HG03354 (cell line): Measurements from ENCODE around the gene NT5M.

Source experiments
- ATAC-seq: cut with Tn5 transposase; IDR thresholded peaks from one replicate; pipeline ENCODE4 v1.9.1; 2021; ENCODE audit warnings: mild to moderate bottlenecking; ENCODE audit not compliant: unreplicated experiment, poor library complexity, severe bottlenecking

The NT5M gene

DNA sequence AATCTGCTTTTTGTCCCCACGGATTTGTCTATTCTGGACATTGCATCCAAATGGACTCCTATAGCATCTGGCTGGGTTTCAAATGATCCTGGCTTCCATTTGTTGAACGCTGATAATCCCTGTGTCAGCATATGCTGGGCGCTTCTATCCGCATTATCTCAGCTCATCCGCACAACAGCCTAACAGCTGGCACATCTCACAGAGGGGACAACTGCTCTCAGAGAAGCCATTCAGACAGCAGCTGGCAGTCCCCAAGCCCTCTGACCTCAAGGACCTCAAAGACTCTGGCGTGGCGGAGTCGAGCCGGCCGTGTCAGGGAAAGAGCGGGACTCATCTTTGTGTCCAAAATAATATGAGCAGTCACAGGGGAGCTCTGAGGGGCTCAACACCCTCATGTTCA lies 82.3 kb downstream of the NT5M start:
- no peak for ATAC-seq

DNA sequence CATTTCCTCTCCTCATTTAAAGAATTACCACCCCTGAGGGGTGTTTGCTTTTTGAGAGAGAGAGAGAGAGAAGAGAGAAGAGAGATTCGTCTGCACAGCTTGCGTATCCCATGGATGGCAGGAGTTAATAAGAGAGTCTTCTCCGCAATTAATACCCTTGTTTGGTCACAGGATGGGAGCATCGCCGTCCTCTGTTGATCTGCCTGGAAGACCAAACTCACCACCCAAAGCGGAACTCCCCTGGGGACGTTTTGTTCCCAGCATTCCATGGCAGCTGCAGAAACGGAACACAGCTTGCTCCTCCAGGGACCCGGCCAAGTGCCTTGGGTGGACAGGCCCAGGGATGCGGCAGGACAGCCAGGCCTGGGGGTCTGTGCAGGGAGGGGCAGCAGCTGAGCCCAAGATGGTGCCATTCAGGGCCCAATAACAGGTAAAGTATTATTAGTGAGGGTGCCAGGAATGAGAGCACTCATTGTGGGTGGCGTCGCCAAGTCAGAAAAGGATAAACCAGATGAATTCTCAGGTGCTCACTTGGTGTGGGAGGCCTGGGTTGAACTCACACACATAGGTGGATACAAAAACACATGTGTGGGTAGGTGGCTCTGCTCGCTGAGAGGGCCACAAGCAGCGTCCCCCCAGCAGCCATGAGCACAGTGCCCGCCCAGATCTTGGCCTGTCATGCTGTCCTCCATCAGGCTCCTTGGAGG lies 83.1 kb downstream of the NT5M start:
- ATAC-seq = no peak

DNA sequence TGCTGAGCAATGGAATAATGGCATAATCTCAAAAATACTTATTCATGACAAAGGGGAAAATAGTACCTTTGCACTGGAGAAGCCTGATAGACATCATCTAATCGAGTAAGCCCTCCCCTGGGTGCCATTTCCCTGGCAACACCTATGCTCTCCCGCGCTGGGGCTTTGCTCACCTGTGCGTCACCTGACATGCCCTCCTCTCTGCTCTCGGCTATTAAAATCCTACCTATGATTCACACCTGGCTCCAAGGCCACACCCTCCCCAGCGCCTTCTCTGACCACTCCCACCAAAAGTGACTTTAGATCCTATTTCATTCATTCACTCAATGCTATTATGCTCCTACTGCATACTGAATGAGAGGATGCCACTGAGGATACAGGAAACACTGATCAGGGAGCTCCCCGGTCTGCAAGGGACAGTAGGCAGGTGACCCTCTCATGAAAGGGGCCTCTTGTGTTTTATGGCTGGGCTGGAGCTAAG lies 83.9 kb downstream of the NT5M start:
- ATAC-seq = no peak

DNA sequence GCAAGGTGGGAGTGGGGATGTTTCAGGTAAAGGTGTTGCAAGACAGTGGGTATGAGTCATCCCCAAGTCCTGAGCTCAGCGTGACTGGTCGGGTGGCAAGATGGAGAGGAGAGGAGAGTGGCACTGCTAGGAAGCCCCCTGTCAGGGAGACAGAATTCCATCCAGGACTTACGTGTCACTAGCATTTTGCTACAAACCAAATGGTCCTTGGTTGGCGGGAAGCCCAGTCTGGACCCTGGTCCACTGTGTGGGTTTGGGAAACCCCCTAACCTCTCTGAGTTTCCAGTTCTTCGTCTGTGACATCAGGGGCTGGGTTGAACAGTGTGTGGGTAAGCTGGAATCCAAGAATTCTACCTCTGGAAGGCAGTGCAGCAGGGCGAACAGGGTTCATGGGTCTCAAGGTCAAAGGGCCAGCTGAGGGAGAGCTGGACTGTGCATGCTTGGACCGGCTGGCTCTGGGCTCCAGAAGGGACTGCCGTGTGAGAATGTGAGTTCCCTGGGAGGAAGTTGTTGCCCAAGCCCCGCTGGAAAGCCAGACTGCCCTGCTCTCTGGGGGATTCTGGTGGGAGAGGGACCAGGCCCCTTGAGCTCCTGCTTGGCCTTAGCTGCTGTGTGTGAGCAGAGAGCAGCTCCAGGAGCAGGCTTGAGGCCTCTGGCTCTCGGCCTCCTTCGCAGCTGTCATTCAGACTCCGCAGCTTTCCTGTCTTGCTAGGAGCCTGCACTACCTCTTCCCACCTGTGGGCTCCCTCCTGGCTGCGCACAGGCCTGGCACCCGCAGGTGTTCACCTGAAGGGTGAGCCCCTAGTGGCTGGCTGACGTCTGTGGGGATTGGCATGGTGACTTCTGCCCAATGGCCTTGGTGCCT lies 84.6 kb downstream of the NT5M start:
- ATAC-seq = no peak

DNA sequence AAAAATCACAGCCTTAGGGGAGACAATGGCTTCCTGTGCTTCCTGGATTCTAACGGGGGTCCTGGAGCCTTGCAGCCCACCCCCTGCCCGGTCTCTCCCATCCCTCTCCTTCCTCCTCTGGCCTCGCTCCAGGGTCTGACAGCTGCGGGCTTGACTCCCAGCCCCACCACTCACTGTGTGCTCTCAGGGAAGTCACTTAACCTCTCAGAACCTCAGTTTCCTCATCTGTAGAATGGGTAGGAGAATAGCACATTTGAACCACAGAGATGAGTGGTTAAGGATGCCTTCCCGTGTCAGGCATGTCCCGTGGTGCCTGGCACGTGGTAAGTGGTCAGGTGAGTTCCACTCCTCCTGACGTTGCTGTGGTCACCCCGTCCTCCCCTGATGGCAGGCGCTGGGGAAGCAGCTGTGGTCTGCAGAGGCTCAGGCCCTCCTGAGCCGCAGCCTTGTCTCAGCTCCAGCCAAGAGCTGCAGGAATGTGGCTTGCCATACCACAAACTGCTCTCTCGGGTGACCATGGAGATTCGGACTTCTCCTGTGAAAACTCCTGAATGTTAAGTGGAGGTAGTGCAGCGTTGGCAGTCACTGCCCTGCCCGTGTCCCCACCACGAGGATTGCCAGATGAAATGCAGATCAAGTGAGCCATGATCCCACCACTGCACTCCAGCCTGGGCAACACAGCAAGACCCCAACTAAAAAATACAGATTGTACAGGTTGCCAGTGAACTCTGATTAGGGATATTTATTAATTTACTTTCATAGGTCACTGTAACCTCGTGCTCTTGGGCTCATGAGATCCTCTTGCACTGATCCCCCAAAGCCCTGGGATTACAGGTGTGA lies 85.7 kb downstream of the NT5M start:
- no peak for ATAC-seq

DNA sequence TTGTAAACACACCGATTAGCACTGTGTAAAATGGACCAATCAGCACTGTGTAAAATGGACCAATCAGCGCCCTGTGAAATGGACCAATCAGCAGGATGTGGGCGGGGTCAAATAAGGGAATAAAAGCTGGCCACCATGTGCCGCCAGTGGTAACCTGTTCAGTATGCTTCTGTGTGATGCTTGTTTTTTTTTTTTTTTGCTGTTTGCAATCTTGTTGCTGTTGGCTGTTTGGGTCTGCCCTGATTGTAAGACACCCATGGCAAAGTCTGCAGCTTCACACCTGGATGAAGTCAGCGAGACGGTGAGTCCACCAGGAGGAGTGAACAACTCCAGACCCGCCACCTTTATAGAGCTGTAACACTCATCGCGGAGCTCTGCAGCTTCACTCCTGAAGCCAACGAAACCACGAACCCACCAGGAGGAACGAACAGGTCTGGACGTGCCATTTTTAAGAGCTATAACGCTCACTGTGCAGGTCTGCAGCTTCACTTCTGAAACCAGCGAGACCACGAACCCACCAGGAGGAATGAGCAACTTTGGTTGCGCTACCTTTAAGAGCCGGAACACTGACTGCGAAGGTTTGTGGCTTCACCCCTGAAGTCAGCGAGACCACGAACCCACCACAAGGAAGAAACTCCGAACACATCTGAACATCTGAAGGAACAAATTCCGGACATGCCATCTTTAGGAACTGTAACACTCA lies 88.6 kb downstream of the NT5M start:
- ATAC-seq = no peak

DNA sequence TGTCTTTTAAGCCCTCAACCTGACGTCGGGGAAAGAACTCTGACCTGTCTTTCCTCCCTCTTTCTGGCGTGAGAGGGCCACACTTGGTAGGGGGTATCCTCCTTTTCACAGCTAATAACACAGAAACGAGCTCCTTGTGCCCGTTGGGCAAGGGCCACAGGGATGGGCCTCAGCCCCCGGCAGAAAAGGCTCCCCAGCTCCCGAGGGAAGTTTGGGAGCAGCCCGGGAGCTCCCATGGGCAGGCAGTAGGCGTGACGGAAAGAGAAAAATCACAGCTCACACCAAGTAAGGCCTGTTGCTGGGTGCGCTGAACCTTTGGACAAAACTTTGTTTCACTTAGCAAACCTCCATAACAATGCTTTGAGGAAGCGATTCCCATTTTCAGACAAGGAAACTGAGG lies 90.8 kb downstream of the NT5M start:
- ATAC-seq = no peak

DNA sequence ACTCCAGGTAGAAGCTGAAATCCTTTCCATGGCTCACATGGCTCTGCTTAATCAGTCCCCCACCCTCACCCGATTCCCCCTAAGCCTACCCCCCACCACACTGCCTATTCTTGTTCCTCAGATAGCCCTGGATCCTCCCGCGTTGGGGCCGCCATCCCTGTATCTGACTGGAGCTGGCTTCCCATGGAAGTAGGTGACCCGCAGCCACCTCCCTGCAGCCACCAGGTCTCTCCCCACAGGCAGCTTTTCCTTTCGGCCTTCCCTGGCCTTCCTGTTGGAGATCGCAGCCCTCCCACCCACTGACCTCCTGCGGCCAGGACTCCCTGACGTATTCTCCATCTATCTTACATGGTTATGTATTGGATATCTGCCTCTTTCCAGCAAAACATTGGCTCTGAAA lies 91.3 kb downstream of the NT5M start:
- ATAC-seq = no peak

DNA sequence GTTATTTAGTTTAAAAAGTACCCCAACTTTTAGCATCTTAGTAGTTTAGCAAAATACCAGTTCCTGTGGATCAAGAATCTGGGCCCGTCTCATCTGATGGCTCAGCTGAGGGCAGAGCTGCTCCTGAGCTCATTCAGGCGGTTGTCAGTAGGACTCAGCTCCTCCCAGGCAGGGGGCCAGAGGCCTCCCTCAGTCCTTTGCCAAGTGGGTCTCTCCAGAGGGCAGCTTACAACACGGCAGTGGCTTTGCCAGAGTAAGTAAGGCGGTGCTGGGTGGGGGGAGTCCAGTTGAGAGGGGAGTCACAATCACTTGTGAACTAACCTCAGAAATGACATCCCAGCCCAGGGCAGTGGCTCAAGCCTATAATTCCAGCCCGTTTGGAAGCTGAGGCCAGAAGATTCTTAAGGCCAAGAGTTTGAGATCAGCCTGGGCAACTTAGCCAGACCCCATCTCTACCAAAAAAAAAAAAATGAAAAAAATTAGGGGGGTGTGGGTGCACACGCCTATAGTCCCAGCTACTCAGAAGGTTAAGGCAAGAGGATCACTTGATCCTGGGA lies 92.2 kb downstream of the NT5M start:
- ATAC-seq = no peak

DNA sequence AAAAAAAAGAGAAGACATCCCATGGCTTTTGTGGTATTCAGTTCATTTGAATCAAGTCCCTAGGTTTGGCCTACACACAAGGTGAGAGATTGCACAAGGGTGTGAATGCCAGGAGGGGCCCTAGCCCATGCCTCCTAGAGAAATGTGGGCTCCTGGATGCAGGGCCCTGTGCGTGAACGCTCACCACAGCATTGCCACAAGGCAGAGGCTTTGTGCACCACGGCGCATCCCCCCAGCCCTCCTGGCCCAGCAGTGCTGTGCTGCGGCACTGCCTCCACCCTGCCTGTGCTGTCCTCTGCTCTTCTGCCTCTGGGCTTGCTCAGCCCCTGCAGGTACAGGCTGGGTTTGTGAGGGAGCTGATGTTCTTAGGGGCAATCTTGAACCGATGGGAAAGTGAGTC lies 92.7 kb downstream of the NT5M start:
- no peak for ATAC-seq
